Lung microvascular endothelial cell (primary cell): ENCODE results near the gene KIF19. TPM values are rescaled to one million over a fixed set of nuclear protein-coding genes. Genes with fewer than 3 reads are reported as not detected.
"Not testable (repeated sequence)": the region's sequence is repeated elsewhere in the genome, so short reads cannot be mapped to it uniquely, and the experiment has no call there.

ENCODE experiments used
- DNase-seq, 2 donors: peaks; one replicate each; pipeline versions ENCODE4 v3.0.0 to v3.0.0-alpha.2; 2010; ENCODE audit warnings: low read depth in 2 of 2
- total RNA-seq: library from RNA; depleted of rRNA; stranded (reverse); fragments of >200 nt; gene quantifications from 2 replicates; pipeline ENCODE4 v1.2.1, GENCODE V29; 2014

The KIF19 gene, protein sequence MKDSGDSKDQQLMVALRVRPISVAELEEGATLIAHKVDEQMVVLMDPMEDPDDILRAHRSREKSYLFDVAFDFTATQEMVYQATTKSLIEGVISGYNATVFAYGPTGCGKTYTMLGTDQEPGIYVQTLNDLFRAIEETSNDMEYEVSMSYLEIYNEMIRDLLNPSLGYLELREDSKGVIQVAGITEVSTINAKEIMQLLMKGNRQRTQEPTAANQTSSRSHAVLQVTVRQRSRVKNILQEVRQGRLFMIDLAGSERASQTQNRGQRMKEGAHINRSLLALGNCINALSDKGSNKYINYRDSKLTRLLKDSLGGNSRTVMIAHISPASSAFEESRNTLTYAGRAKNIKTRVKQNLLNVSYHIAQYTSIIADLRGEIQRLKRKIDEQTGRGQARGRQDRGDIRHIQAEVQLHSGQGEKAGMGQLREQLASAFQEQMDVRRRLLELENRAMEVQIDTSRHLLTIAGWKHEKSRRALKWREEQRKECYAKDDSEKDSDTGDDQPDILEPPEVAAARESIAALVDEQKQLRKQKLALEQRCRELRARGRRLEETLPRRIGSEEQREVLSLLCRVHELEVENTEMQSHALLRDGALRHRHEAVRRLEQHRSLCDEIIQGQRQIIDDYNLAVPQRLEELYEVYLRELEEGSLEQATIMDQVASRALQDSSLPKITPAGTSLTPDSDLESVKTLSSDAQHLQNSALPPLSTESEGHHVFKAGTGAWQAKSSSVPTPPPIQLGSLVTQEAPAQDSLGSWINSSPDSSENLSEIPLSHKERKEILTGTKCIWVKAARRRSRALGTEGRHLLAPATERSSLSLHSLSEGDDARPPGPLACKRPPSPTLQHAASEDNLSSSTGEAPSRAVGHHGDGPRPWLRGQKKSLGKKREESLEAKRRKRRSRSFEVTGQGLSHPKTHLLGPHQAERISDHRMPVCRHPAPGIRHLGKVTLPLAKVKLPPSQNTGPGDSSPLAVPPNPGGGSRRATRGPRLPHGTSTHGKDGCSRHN
- under 0.01 and 0.44 TPM in 2 replicates for total RNA-seq

DNA sequence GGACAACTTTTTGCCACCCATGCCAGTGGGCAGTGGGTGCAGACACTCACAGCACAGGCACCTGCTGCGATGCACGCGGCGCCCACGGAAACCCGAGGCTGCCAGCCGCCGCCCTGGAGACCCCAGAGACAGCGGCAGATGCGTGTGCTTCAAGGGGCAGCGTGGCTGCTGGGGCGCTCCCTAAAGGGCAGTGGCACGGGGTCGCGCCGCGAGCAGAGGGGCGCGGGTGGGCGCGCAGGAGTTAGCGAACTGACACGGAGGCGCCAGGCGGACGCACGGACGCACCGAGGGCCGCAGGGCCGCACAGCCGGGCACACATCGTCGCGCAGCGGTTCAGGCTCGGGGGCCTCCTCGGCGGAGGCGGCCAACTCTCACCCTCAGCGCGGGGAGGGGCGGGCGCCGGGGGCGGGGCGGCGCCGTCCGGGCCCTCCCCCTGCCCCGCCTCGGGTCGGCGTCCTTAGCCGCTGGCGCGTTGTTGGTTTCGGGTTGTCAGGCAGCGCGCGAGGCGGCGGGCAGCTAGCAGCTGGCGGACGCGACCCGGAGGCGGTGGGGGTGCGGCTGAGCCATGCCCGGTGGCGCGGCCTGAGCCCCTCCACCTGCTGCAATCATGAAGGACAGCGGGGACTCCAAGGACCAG is at the start of gene KIF19:
TSS of gene KIF19 (plus strand) at position 484 of the 637 bp plus-strand sequence. CDS start at position 608, 124 bp downstream.
- peak in 1 of 2 donors; percentile 49 for DNase-seq

DNA sequence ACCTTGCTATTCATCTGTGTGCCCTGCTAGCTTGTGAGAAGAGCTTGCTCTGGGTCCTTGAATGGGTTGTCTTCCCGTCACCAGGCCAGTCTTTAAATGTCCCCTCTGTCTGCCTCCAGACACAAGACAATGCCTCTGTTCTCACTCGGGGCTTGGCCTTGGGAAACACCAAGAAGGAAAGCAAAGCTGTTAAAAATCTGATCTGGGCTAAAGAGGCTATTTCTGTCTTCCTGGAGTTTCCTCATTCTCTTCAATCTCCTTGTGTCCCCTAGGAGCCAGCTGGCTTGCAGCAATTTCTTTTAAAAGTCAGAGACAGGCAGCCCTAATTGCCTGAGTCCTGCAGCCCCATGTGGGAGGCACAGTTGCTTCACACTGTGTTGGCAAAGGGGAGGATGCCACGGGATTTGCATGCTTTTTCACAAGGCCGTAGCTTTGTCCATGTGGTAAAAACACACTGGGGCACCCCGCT is 49.5 kb upstream of the KIF19 start:
- DNase-seq, result no peak

GRCh38 chr17:74277935-74278334 is 48.1 kb upstream of the KIF19 start:
- no peak for DNase-seq

- not testable (repeated sequence) for DNase-seq
These were observed 46.4 kb upstream of the KIF19 start for GRCh38 chr17:74279617-74280016.

GRCh38 chr17:74280093-74280513 is 45.9 kb upstream of the KIF19 start:
- DNase-seq, result no peak

DNA sequence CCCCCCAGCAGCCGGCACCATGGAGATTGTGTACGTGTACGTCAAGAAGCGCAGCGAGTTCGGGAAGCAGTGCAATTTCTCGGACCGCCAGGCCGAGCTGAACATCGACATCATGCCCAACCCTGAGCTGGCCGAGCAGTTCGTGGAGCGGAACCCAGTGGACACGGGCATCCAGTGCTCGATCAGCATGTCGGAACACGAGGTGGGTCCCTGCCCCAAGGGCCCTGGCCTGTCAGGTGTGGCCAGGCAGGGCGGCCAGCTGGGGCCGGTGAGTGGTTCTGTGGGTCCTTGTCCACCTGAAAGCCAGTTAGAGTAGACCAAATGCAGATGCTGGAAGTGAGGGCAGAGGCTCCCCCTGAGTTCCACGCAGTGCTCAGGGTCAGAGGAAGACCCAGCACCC is 44.2 kb upstream of the KIF19 start:
- no peak for DNase-seq

- not testable (repeated sequence) for DNase-seq
These were observed 43.8 kb upstream of the KIF19 start for GRCh38 chr17:74282274-74282586.

DNA sequence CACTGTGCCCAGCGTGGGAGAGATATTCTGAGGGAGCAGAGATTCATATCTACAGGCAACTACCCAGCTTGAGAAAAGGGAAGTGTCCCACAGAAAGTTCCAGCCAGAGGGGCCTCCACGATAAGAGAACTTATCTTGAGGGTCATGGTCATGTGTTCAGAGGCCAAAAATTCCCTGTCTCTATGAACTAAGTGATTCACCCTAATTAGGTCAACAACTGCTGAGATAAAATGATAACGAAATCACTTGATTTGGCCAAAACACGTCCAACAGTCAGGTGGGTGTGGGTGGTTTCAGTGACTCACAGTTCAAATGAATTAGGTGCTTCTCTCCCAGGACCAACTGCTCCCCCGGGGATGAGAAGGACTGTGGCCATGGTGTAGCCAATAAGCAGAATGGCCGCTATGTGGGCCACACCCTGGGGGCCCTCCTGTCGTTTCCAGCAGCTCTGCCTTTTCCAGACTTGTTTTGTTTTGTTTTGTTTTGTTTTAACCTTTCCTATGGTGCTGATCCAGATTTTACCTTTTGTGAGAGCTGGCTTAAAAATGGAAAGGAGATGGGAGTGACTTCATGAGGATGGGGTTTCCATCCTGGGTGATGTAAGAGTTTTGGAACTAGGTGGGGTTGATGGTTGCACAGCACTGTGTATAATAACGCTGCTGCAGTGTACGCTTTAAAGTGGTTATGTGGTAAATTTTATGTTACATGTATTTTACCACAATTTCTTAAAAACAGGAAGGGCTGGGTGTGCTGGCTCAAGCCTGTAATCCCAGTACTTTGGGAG is 43.2 kb upstream of the KIF19 start:
- no peak for DNase-seq

DNA sequence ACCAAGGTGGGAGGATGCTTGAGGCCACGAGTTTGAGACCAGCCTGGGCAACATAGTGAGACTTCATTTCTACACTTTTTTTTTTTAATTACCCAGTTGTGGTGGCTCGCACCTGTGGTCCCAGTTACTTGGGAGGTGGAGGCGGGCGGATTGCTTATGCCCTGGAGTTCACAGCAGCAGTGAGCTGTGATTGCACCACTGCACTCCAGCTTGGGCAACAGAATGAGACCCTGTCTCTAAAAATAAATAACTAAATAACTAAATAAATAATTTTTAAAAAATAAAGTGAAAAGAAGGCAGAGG is 42.7 kb upstream of the KIF19 start:
- DNase-seq, result no peak

DNA sequence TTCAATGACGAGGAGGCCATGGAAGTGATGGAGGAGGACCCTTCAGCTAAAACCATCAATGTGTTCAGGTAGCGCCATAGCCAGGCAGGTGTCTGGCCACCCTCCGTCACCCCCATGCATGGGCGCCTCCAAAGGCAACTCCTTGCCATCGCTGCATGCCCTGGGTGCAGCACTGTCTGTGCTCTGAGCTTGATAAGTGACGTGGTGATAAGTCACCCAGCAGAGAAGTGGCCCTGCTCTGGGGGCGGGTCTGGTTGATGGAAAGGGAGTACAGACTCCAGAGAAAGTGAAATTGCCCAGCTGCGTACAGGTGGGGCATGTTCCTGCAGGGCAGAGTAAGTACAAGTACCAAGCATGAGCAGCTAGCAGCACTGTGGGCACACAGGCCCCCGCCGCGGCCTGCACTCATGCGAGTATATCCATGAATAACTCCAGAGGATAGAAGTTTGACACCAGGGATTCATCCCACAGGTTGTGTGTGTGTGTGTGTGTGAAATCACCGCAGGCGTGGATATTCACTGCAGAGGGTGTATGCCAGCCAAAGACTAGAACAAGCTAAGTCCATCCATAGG is 38.9 kb upstream of the KIF19 start:
- no peak for DNase-seq

DNA sequence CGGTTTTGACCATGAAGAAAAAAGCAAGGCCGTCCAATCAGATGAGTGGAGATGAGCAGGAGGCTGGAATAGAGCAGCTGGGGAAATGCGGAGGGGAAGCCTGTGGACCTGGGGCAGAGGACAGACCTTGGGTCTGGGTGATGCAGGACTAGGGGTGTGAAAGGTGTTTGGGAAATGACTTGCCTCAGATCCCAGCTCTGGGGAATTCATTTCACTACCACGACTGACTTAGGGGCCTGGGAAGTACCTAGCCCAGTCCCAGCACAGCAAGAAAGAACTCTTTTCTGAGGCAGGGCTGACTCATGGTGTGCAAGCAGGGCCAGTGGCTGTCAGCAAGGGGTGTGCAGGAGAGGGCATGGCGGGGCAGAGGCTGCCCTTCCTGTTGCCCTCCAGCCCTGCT is 37.2 kb upstream of the KIF19 start:
- no peak for DNase-seq

DNA sequence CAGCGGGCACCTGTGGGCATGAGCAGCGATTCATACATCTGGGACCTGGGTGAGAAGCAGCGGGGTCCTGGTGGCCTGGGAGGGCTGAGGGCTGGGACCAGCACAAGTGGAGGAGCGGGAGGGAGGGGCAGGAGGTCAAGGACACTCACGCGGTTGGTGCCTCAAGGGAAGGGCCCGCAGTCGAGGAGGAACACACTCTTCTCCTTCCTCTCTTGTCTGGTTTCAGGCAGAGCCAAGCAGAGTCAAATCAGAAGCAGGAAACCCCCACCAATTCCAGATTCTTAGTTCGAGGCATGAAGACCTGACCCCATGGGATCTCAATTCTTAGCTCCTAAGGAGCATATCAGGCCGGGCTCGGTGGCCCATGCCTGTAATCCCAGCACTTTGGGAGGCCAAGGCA is 36.3 kb upstream of the KIF19 start:
- DNase-seq, result no peak

DNA sequence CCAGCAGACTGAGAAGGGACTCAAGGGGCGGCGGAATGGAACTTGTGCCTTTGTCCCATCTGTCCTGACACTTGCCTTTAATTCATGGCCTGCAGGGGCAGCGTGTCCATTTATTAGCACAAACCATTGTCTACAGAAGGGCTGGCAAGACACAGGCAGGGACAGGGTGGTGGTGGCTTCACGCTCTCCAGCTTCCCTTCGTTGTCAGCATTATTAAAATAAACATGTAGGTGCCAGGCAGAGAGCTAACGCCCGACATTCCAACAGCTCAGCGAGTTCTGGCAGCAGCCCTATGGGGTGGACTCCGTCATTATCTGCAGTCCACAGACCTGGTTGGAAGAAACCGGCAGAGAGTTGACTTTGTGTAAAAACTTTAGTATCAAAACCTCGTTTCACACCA is 35.7 kb upstream of the KIF19 start:
- DNase-seq, result no peak

- DNase-seq, result no peak
These were observed 33.5 kb upstream of the KIF19 start for GRCh38 chr17:74292495-74292894.

DNA sequence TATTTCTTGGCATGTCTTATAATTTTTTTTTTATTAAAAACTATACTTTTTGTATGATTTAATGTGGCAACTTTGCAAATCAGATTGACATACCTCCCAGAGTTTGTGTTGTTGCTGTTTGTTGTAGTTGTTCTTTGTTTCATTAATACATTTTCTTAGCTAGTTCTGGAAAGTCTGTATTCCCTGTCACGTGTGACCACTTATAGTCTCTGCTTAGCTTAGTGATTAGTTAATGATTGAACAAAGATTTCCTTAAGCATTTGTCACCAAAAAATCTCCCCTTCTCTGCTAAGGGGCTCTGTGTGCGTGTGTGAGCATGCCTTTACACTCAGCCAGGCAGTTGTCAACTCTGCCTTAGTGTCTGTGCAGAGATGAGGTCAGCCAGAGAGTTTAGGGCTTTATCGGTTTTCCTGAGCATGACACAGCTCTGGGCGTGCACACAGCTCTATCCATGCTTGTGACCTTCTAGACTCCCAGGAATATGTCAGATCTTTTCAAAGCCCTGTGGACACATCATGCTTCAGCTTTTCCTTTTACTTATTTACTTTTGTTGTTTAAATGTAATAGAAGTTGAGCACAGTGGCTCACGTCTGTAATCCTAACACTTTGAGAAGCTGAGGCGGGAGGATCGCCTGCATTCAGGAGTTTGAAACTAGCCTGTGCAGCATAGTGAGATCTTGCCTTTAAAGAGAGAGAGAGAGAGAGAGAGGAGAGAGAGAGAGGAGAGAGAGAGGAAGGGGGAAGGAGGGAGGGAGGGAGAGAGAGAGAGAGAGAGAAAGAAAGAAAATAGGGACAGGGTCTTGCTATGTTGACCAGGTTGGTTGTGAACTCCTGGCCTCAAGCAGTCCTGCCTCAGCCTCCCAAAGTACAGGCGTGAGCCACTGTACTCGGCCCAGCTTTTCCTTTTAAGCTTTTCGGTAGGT is 30.1 kb upstream of the KIF19 start:
- no peak for DNase-seq

DNA sequence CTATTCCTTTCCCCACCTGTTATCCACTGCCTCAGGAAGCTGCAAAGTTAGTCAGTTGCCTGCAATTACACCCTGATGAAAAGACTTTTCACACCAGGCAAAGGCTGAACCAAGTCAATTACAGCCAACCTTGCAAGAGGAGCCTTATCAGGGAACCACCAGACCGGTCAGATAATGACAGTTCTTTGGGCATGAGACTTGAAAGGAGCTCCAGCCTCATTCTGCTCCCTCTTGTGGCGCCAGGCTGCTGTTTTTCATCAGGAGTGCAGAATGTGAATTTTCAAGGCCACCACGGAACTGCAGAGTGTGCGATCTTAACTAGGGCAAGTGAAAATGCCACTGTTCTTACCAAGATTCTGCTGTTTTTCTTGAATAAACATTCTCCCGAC is 29.5 kb upstream of the KIF19 start:
- peak; percentile 17 to 30 for DNase-seq

- DNase-seq, result no peak
These were observed 28.1 kb upstream of the KIF19 start for GRCh38 chr17:74297941-74298340.

GRCh38 chr17:74298778-74299177 is 27.2 kb upstream of the KIF19 start:
- DNase-seq, result peak in 1 of 2 donors; percentile 41

DNA sequence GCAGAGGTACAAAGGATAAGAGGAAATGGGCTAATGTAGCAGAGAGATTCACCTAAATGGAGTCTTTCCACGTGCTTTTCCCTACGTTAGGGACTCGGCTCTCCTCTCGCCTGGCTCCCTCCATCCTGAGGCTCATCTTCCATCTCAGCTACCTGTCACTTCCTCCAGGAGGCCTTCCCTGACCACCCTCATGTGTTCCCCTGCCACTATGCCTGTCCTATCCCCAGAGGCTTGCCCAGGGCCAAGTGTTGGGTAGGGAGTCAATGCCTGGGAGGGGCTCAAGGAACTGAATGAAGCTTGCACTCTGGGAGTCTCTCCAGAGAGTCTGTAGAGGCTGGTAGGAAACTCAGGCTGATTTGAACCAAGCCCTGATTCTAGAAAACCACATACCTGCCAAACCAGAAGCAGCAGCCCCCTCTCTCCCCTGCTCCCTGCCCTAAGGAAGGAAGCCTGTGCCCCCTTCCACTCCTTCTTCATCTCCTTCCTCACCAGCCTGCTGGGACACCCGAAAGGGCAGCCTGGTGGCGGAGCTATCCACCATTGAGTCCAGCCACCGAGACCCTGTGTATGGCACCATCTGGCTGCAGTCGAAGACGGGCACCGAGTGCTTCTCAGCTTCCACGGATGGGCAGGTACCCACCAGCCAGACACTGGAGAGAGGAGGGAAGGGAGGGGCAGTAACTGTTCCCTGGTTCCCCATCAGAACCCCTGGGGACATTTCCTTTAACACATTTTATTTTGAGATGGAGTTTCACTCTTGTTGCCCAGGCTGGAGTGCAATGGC is 26.6 kb upstream of the KIF19 start:
- no peak for DNase-seq
